B cell (primary cell): ENCODE data around the gene TMEM151A.

Experiments
- EZH2 ChIP-seq: IDR thresholded peaks from 2 replicates; pipeline ENCODE4 v1.6.1; 2012; ENCODE audit warnings: borderline replicate concordance, low read depth, mild to moderate bottlenecking, moderate library complexity, low read length; ENCODE audit not compliant: insufficient read depth, poor library complexity, severe bottlenecking
- TF ChIP-seq, protein P1 (sequence below): fragments of 200-600 bp; IDR thresholded peaks from one replicate; pipeline ENCODE4 v1.8.0; 2022; ENCODE audit warnings: antibody characterized with exemption, mild to moderate bottlenecking

- TF ChIP-seq, protein P1, sequence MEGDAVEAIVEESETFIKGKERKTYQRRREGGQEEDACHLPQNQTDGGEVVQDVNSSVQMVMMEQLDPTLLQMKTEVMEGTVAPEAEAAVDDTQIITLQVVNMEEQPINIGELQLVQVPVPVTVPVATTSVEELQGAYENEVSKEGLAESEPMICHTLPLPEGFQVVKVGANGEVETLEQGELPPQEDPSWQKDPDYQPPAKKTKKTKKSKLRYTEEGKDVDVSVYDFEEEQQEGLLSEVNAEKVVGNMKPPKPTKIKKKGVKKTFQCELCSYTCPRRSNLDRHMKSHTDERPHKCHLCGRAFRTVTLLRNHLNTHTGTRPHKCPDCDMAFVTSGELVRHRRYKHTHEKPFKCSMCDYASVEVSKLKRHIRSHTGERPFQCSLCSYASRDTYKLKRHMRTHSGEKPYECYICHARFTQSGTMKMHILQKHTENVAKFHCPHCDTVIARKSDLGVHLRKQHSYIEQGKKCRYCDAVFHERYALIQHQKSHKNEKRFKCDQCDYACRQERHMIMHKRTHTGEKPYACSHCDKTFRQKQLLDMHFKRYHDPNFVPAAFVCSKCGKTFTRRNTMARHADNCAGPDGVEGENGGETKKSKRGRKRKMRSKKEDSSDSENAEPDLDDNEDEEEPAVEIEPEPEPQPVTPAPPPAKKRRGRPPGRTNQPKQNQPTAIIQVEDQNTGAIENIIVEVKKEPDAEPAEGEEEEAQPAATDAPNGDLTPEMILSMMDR: no peak
- no peak for TF ChIP-seq EZH2
These were observed 39.2 kb downstream of the TMEM151A start for GRCh38 chr11:66330931-66331330.
